OCI-LY7 (cell line): ENCODE data around the gene CDC40. TPM values are rescaled to one million over a fixed set of nuclear protein-coding genes. Genes with fewer than 3 reads are reported as not detected.

Source experiments
- BruUV-seq: library from RNA; stranded (reverse); fragments of 400-500 nt; replicated peaks from 2 replicates; lab custom pipeline; 2021; lab: Mats Ljungman, UMichigan
- CTCF ChIA-PET: fragments of 300-600 bp; sonication (Branson Sonifier 250); formaldehyde crosslinking; loops from one replicate; lab custom pipeline; 2022; ENCODE audit warnings: antibody characterized with exemption; ENCODE audit not compliant: unreplicated experiment; lab: Charles Lee
- POLR2A ChIA-PET: fragments of 300-600 bp; sonication (Branson Sonifier 250); formaldehyde crosslinking; loops from one replicate; lab custom pipeline; 2022; ENCODE audit warnings: antibody characterized with exemption; lab: Charles Lee
- DNase-seq: peaks from one replicate; pipeline ENCODE4 v3.0.0-alpha.2; 2015; ENCODE audit warnings: low spot score
- H2AFZ ChIP-seq: fragments of 200-600 bp; sonication (generic), shearing (Covaris generic); 2 replicates; pipeline ENCODE4 v1.6.1; 2014; ENCODE audit warnings: mild to moderate bottlenecking, antibody characterized with exemption, low read length, moderate library complexity
- H3K27ac ChIP-seq: fragments of 200-600 bp; sonication (generic); 2 replicates; pipeline ENCODE4 v1.5.1; 2014; ENCODE audit warnings: mixed run types, low read depth, mild to moderate bottlenecking, moderate library complexity, low read length, inconsistent platforms; ENCODE audit not compliant: poor library complexity, severe bottlenecking
- H3K36me3 ChIP-seq: fragments of 200-600 bp; sonication (generic); 2 replicates; pipeline ENCODE4 v1.6.1; 2014; ENCODE audit warnings: mild to moderate bottlenecking, antibody characterized with exemption, low read length, moderate library complexity, mixed read lengths; ENCODE audit not compliant: insufficient read depth
- H3K4me1 ChIP-seq: fragments of 200-600 bp; sonication (generic); 2 replicates; pipeline ENCODE4 v1.5.1; 2014; ENCODE audit warnings: mild to moderate bottlenecking, low read length; ENCODE audit not compliant: insufficient read depth, poor library complexity, severe bottlenecking
- H3K4me2 ChIP-seq: fragments of 200-600 bp; sonication (generic); 2 replicates; pipeline ENCODE4 v1.6.1; 2014; ENCODE audit warnings: mild to moderate bottlenecking, low read length
- H3K4me3 ChIP-seq: fragments of 200-600 bp; sonication (generic); 2 replicates; pipeline ENCODE4 v1.5.1; 2014; ENCODE audit warnings: mild to moderate bottlenecking, low read depth, low read length; ENCODE audit not compliant: poor library complexity, severe bottlenecking
- H3K79me2 ChIP-seq: fragments of 200-600 bp; sonication (generic); 2 replicates; pipeline ENCODE4 v1.6.1; 2016; ENCODE audit warnings: low read depth, mild to moderate bottlenecking, low read length, moderate library complexity, mixed read lengths; ENCODE audit not compliant: insufficient read depth
- H3K9me2 ChIP-seq: fragments of 200-600 bp; sonication (generic); 2 replicates; pipeline ENCODE4 v1.6.1; 2016; ENCODE audit warnings: mild to moderate bottlenecking, low read length, mixed read lengths; ENCODE audit not compliant: insufficient read depth
- H3K9me3 ChIP-seq: fragments of 200-600 bp; sonication (generic); 2 replicates; pipeline ENCODE4 v1.6.1; 2014; ENCODE audit warnings: mild to moderate bottlenecking, mixed run types, low read length, mixed read lengths
- H4K20me1 ChIP-seq: fragments of 200-600 bp; sonication (generic); 2 replicates; pipeline ENCODE4 v1.6.1; 2014; ENCODE audit warnings: mild to moderate bottlenecking, antibody characterized with exemption, low read length, moderate library complexity, mixed read lengths; ENCODE audit not compliant: insufficient read depth
- CTCF ChIP-seq: fragments of 200-600 bp; sonication (generic); conservative IDR thresholded peaks from 2 replicates; pipeline ENCODE4 v1.5.1; 2014; ENCODE audit warnings: mild to moderate bottlenecking, antibody characterized with exemption, low read length, moderate library complexity, mixed read lengths
- EZH2phosphoT487 ChIP-seq: fragments of 200-600 bp; sonication (generic); IDR thresholded peaks from 2 replicates; pipeline ENCODE4 v1.6.1; 2018; ENCODE audit warnings: low read depth, borderline replicate concordance, mild to moderate bottlenecking, mixed run types, antibody characterized with exemption, low read length, moderate library complexity, mixed read lengths
- intact Hi-C: fragments of 100-400 bp; cut with micrococcal nuclease; formaldehyde crosslinking; loops from one replicate; pipeline ENCODE4 v1.10.0; 2022; ENCODE audit not compliant: unreplicated experiment
- total RNA-seq, 2 experiments: library from RNA; depleted of rRNA in 1 of 2; stranded (reverse); fragments of >200 nt in 1 of 2; shearing (Covaris generic) in 1 of 2; gene quantifications; 2 replicates each; pipeline ENCODE4 v1.2.3, GENCODE V29; 2014 to 2022

The CDC40 gene
- total RNA-seq, 2 experiments from 2014 or later, result 19.2 to 35.5 TPM

DNA sequence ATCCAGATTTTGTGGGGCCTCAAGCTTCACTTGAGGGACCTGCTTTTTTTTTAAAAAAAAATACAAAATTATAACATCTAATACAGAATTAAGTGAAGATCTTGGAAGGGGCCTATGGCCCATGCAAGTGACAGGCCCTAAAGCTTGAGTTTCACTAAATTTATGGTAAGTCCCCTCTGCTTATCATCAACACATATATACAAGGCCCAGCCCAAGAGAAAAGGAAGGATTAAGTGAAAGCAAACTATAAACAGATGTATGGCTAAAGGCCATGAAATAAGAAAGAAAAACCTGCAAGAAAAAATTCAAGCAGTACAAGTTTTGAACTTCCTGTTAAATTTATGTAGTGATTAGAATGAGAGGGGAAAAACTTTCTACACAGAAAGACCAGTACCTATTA, 86.8 kb downstream of the CDC40 start:
- TF ChIP-seq CTCF, result no peak
- TF ChIP-seq EZH2phosphoT487, result no peak
- ChIA-PET CTCF (no interaction called here), POLR2A (interaction anchor here (0.6 to 0.7 kb wide), 2 partner anchors 106 to 154 kb away, joined by 3 read pairs; no protein-coding TSS in a partner anchor)
- Histone ChIP-seq H3K27ac (no peak overlapping the region), H3K9me3 (no peaks in the 10 kb centered on the region), H3K79me2 (no peaks in the 10 kb centered on the region), H3K4me3 (no peak overlapping the region), H3K4me2 (no peak overlapping the region), H3K9me2 (no peaks in the 10 kb centered on the region), H4K20me1 (no peaks in the 10 kb centered on the region), H3K36me3 (no peaks in the 10 kb centered on the region), H3K4me1 (no peaks in the 10 kb centered on the region), H2AFZ (no peak overlapping the region)
- BruUV-seq, result no TSS peak
- no peak for DNase-seq
- intact Hi-C loops, result no loop called here

- no peaks in the 10 kb centered on the region for H3K79me2 ChIP-seq
- BruUV-seq, result no TSS peak
- ChIA-PET POLR2A (no interaction called here), CTCF (no interaction called here)
- intact Hi-C loops, result no loop called here
- TF ChIP-seq EZH2phosphoT487, result no peak
- TF ChIP-seq CTCF, result no peak
- no peak overlapping the region for H3K4me3 ChIP-seq
- H3K9me3 ChIP-seq, result no peaks in the 10 kb centered on the region
- H4K20me1 ChIP-seq, result no peaks in the 10 kb centered on the region
- no peak overlapping the region for H3K27ac ChIP-seq
- no peak overlapping the region for H2AFZ ChIP-seq
- DNase-seq, result no peak
- no peaks in the 10 kb centered on the region for H3K4me1 ChIP-seq
- no peaks in the 10 kb centered on the region for H3K9me2 ChIP-seq
- H3K4me2 ChIP-seq, result no peak overlapping the region
- H3K36me3 ChIP-seq, result no peaks in the 10 kb centered on the region
Observed at GRCh38 chr6:110269623-110270022, 89.4 kb downstream of the CDC40 start.

DNA sequence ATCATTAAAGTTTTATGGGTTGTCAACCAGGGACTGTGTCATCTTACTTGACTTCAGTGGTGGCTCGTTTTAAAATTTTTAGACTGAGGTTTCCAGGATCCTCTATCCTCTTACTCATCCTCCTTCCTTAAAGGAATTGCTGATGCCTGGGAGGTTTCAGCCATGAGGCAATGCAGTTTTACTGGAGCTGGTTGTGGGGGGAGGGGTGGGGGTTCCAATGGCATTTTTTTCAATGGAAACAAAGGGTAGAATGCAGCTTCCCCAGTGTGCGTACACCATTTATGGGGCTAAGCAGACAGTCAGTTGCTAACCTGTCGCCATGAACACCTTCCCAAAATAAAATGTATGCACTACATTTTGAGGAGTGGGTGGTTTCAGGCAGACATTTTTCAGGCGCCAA, 89.9 kb downstream of the CDC40 start:
- POLR2A ChIA-PET, result no interaction called here

More for the DNA sequence above, 89.9 kb downstream of the CDC40 start:
- CTCF ChIA-PET, result no interaction called here
- Histone ChIP-seq H3K9me3 (no peaks in the 10 kb centered on the region), H3K27ac (no peak overlapping the region), H3K79me2 (no peaks in the 10 kb centered on the region), H2AFZ (no peak overlapping the region), H3K36me3 (no peaks in the 10 kb centered on the region), H3K4me3 (no peak overlapping the region), H4K20me1 (no peaks in the 10 kb centered on the region), H3K4me2 (no peak overlapping the region), H3K9me2 (no peaks in the 10 kb centered on the region), H3K4me1 (no peaks in the 10 kb centered on the region)
- BruUV-seq, result no TSS peak
- DNase-seq, result no peak
- intact Hi-C loops, result no loop called here
- no peak for TF ChIP-seq CTCF
- no peak for TF ChIP-seq EZH2phosphoT487
